Psoas muscle (tissue), 8 donors: ENCODE data around the gene FIZ1. TPM values are rescaled to one million over a fixed set of nuclear protein-coding genes. Genes with fewer than 3 reads are reported as not detected.

ENCODE experiments used
- ATAC-seq, 4 donors: fragments of 200-7000 bp; cut with Tn5 transposase; one replicate each; pipeline ENCODE4 v1.9.1; 2020; ENCODE audit warnings: moderate library complexity in 3 of 4, mild to moderate bottlenecking in 2 of 4
- DNase-seq, 2 donors: peaks; one replicate each; pipeline ENCODE4 v3.0.0-alpha.2; 2020
- H3K27ac ChIP-seq: fragments of 200-600 bp; one replicate; pipeline ENCODE4 v1.8.0; 2022
- H3K27me3 ChIP-seq, 3 donors: fragments of 200-600 bp in 1 of 3; one replicate each; pipeline versions ENCODE4 v1.6.1 to v1.8.0; 2013 to 2022; ENCODE audit warnings: low read length in 2 of 3, mild to moderate bottlenecking in 2 of 3, moderate library complexity in 1 of 3; ENCODE audit not compliant: insufficient read depth in 3 of 3
- H3K36me3 ChIP-seq, 2 donors: fragments of 200-600 bp in 1 of 2; one replicate each; pipeline versions ENCODE4 v1.6.1 to v1.8.0; 2013 to 2022; ENCODE audit warnings: low read depth in 1 of 2, mild to moderate bottlenecking in 1 of 2, moderate library complexity in 1 of 2; ENCODE audit not compliant: insufficient read depth in 1 of 2
- H3K4me1 ChIP-seq: fragments of 200-600 bp; one replicate; pipeline ENCODE4 v1.8.0; 2022
- H3K4me3 ChIP-seq: fragments of 200-600 bp; one replicate; pipeline ENCODE4 v1.8.0; 2022; ENCODE audit warnings: mild to moderate bottlenecking
- H3K9me3 ChIP-seq: fragments of 200-600 bp; one replicate; pipeline ENCODE4 v1.8.0; 2022
- CTCF ChIP-seq: fragments of 200-600 bp; IDR thresholded peaks from one replicate; pipeline ENCODE4 v1.8.0; 2022; ENCODE audit warnings: antibody characterized with exemption
- WGBS, 3 donors: extraction: QIAGEN DNeasy Blood & Tissue Kit; methylation state at CpG; one replicate each; pipeline versions ENCODE4 v1.1.6 to v1.1.7; 2013; 5-methylcytosine and 5-hydroxymethylcytosine counted together
- intact Hi-C, 2 donors: fragments of 100-400 bp; cut with DNase I; formaldehyde crosslinking; loops; one replicate each; pipeline versions ENCODE4 v1.11.0 to v1.14.2; 2022
- polyA plus RNA-seq, 3 donors: library from polyadenylated mRNA; stranded (reverse); fragments of 200-250 nt; gene quantifications; one replicate each; pipeline ENCODE4 v1.2.3, GENCODE V29; 2013
- total RNA-seq, 4 donors: library from RNA; stranded (reverse); fragmentation: NEBNext Ultra II Directional in 2 of 4; extraction: Animal tissue kit (Norgen Biotek cat#: 25700) in 2 of 4; gene quantifications; one replicate each; pipeline versions ENCODE4 v1.2.1 to v1.2.4, GENCODE V29; 2021 to 2023
- donor health status: healthy with polysubstance abuse.
- donor health status: DM: no; HTN: no; CAD: no; lungs with moderate emphysema.
- donor health status: Bipolar disorder and iron deficiency.
- donor health status: healthy.
- donor health status: DM: yes; HTN: yes; CAD: no.
- donor health status: DM: no; HTN: no; CAD: no.
- donor health status: DM: no; HTN: no; CAD: no.
- donor health status: DM: yes; HTN: yes; CAD: no.

FIZ1 gene
- total and polyA plus RNA-seq, 7 donors, result 9.9 to 23.7 (median 11.5) TPM

GRCh38 chr19:55620410-55621204 is 21.3 kb upstream of the FIZ1 start:
- peaks cover 11 to 33% of the 10 kb centered on the region in 2 donors for H3K36me3 ChIP-seq
- peaks cover 40% of the 10 kb centered on the region for H3K4me1 ChIP-seq
- 84 to 93% (median 88%) methylated on average over 12 of the region's 12 CpGs for WGBS, 3 donors
- no peak overlapping the region for H3K4me3 ChIP-seq
- no peak for TF ChIP-seq CTCF
- no peak for ATAC-seq
- intact Hi-C loops, result loop anchor here in 1 of 2 donors (10.0 kb wide), 2 partner anchors 236 to 486 kb away; partner anchors contain the start of genes RPL28 and TMEM238
- DNase-seq, result no peak
- H3K9me3 ChIP-seq, result no peaks in the 10 kb centered on the region
- peak overlapping the region; percentile 46 for H3K27ac ChIP-seq
- H3K27me3 ChIP-seq, result no peaks in the 10 kb centered on the region

GRCh38 chr19:55619286-55619685 is 20.0 kb upstream of the FIZ1 start:
- 68 to 84% (median 69%) methylated on average over 3 of the region's 3 CpGs for WGBS, 3 donors
- peak overlapping the region; percentile 53 for H3K27ac ChIP-seq

GRCh38 chr19:55618426-55618825 is 19.1 kb upstream of the FIZ1 start:
- no peaks in the 10 kb centered on the region for H3K9me3 ChIP-seq
- TF ChIP-seq CTCF, result no peak
- 75 to 91% (median 81%) methylated on average over 7 of the region's 7 CpGs for WGBS, 3 donors
- peaks cover 11 to 51% of the 10 kb centered on the region in 2 donors for H3K36me3 ChIP-seq
- no peaks in the 10 kb centered on the region for H3K27me3 ChIP-seq
- DNase-seq, result no peak
- H3K4me3 ChIP-seq, result no peak overlapping the region
- no peak for ATAC-seq
- intact Hi-C loops, result no loop called here
- peaks cover 30% of the 10 kb centered on the region for H3K4me1 ChIP-seq
- H3K27ac ChIP-seq, result peak overlapping the region; percentile 50

More at GRCh38 chr19:55619286-55619685, 20.0 kb upstream of the FIZ1 start:
- ATAC-seq, result no peak
- intact Hi-C loops, result no loop called here
- no peak overlapping the region for H3K4me3 ChIP-seq
- H3K27me3 ChIP-seq, result no peaks in the 10 kb centered on the region
- no peaks in the 10 kb centered on the region for H3K9me3 ChIP-seq
- TF ChIP-seq CTCF, result no peak
- H3K36me3 ChIP-seq, result peaks cover 11 to 44% of the 10 kb centered on the region in 2 donors
- H3K4me1 ChIP-seq, result peaks cover 35% of the 10 kb centered on the region
- no peak for DNase-seq

GRCh38 chr19:55617426-55617825 is 18.1 kb upstream of the FIZ1 start:
- H3K36me3 ChIP-seq, result peaks cover 11 to 48% of the 10 kb centered on the region in 2 donors
- H3K4me3 ChIP-seq, result no peak overlapping the region
- peak overlapping the region; percentile 24 for H3K27ac ChIP-seq
- no peak for TF ChIP-seq CTCF
- no peaks in the 10 kb centered on the region for H3K9me3 ChIP-seq
- DNase-seq (no peak), ATAC-seq (no peak)
- intact Hi-C loops, result no loop called here
- H3K4me1 ChIP-seq, result peaks cover 22% of the 10 kb centered on the region
- 72 to 83% (median 82%) methylated on average over 8 of the region's 8 CpGs for WGBS, 3 donors
- no peaks in the 10 kb centered on the region for H3K27me3 ChIP-seq
